Activated T-cell treated with anti-CD3 and anti-CD28 coated beads, Interleukin-2, amount 50 U/mL, for 1 hour (primary cell): ENCODE measurements around the gene SLC6A11.

ENCODE experiments used
- DNase-seq: peaks from one replicate; pipeline ENCODE4 v3.0.0-alpha.2; 2020

The SLC6A11 gene

DNA sequence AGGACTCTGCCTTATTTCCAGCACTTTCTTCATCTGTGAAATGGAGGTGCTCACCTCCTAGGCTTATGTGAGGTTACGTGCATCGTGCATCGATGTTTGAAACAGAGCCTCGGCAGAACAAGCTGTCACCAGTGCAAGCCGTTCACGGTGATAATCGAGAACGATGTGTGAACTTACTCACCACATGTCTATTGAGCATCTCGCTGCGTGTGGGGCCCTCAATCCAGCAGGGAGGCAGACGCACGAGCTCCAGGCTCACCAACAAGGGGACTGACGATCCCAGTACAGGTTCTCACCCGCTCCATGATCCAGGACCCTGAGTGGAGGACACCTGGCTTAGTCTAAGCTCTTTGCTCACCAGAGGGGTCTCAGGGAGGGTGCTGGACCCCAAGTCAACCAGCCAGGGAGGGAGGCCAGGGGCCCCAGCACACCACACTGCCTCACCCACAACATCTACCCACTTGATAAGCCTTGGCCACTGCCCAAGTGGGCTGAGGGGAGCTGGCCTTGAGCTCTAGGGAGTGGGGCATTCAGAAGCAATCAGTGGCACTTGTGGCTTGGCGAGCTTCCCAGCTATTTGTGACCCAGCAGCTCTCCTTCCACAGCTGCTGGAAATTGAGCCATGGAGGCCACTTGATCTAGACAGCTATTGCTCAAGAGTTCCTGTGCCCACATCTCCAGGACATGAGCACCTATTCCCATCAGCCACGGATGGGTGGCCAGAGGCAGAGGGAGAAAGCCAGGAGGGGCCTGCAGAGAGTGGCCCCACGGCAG lies 142.1 kb downstream of the SLC6A11 start:
- no peak for DNase-seq

DNA sequence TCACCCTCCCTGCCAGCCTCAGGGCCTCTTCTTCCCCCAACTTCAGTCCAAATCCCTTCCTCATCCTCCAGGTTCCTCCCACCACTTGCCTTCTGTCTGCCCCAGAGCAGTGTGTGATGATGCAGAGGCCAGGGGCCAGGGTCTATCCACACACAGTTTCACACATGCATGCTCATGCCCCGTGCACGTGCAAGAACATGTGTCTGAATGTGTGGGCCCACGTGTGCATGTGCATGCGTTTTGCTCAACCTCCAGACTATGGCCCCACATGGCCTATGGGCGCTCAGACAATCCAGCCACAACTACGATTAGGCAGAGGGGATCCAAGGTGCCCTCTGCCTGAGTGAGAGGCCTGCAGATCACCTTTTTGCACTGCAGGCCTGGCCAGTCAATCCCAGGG lies 144.2 kb downstream of the SLC6A11 start:
- DNase-seq, result no peak

DNA sequence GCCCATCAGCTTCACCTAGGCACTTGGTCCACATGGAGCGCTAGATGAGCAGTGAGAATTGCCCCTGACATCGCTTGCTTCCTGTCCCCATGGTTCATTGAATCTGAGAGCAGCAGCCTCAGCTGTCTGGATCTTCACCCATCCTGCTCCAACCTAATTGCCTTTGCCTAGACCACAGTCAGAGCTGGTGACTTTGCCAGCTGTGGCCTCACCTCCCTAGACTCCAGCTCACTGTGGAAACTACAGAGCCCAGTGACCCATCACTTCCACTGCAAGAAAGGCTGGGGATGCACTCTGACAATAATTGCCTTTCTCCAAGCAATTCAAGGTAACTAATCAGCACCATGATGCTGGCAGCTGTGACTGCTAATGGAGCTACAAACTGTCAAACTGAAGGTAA lies 145.9 kb downstream of the SLC6A11 start:
- DNase-seq, result no peak

DNA sequence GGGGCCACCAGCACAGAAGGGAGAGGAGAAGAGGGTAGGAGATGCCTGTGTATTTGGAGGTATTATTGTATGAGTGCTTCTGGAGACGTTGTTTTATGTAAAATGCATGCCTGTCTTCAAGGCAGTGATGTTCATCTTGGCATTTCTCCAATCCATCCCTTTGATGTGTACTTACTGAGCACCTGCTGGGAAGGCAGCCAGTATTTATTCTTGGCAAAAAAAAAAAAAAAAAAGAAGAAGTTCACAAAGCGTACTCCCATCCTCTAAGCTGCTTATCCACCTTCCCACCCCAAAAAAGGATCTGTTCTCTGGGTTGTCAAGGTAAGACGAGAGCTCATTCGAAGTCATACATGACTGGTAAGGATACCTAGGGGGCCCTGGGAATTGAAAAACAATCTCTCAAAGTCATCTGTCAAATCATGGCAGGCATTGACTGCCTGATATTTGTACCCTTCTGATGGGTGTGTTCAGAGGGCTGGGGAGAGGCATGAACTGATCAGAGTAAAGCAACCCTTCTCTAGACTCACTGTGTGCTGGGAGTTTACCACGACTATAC lies 146.5 kb downstream of the SLC6A11 start:
- DNase-seq, result no peak

DNA sequence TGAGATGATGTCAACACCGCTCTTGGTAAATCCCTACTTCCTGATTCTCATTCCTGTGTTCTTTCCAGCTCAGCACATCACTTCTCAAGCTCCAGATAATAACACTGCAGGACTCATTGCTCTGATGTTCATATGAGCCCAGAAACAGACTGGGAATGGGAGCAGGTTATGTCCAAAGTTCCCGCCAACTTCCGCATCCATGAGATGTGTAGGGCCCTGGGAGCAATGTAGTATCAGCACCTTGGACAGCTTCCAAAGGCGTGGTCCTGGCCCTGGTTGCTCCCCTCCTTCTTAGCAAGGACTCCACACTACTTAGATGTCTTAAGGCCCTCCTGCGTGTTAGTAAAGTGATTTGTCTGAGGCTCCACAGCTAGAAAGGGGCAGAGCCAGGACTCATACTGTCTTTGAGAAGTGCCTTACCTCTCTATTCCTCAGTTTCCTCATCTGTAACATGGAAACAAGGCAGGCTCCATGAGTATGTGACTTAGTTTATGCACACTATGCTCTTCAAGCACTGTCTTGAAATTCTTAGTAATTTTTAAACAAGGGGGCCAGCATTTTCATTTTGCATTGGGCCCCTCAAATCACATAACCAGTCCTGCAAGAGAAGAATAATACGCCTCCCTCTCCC lies 148.6 kb downstream of the SLC6A11 start:
- DNase-seq, result no peak

DNA sequence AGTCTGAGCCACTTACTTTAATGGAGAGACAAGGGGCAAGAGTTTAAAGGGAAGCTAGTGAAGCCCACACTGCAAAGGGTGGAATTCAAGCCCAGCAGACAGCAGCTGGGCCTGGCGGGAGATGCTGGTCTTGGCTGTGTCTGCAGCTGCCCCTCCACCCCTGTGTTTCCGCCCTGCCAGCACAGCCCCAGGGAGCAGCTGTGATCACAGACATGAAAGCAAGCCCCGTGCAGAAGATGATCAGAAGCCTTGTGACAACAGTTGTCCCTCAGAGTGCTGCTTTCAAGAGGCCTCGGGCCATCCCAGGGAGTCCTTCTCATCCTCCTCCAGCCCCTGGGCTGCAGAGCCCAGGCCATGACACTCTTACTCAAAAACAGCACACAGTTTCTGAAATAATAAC lies 152.4 kb downstream of the SLC6A11 start:
- no peak for DNase-seq

DNA sequence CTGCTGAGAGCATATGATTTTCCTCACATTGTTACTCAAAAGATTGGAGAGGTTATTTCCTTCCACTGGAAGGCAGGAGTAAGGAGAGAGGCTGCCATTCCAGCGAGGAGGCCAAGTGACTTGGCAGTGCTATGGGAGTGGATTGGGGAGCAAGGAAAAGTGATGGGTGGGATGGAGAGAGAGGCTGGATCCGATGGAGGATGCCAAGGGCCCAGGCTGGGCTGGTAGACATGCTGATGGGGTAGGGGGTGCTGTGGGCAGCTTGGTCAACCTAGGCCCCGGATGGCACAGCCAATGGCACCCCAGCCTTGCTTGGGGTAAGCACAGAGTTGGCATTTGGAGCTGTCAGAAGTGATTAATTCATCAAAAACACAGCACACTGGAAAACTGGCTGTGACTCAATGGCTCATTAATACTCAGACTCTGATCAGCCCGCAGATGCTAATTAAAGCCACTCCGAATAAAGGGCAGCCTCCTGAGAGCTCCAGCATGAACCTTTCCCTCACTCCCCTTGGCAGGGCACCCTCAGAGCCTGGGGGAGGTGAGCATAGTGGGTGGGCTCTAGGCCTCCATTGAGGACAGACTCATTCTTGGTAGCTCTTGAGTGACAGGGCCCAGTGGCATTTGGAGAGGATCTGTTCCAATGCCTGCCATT lies 154.4 kb downstream of the SLC6A11 start:
- no peak for DNase-seq

DNA sequence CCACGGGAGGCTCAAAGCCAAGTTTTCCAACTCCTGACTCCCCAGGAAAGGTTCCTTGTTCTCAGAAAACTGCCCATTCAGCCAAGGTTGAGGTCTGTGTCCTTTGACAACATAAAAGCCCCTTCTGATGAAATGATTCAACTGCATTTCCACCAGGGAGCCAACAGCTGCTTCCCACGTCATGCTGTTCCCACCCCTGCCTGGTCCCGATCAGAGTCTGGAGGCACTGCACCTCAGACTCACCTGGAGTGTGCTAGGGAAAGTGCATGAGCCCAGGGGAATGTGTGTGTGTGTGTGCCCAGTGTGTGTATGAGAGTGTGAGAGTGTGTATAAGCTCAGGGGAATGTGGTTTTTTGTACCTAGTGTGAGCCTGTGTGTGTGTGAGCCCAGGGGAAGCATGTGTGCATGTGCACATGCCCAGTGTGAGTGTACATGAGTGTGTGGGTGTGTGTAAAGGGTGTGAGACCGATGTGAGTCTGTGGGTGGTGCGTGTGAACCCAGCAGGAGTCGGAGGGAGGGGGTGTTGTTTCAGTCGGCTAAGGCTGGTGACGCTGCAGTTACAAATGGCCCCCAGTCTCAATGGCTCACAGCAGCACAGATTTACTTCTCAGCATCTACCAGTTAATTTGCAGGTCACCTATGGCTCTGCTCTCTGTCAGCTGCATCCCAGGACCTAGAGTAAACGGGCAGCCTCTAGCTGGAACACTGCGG lies 156.2 kb downstream of the SLC6A11 start:
- no peak for DNase-seq

DNA sequence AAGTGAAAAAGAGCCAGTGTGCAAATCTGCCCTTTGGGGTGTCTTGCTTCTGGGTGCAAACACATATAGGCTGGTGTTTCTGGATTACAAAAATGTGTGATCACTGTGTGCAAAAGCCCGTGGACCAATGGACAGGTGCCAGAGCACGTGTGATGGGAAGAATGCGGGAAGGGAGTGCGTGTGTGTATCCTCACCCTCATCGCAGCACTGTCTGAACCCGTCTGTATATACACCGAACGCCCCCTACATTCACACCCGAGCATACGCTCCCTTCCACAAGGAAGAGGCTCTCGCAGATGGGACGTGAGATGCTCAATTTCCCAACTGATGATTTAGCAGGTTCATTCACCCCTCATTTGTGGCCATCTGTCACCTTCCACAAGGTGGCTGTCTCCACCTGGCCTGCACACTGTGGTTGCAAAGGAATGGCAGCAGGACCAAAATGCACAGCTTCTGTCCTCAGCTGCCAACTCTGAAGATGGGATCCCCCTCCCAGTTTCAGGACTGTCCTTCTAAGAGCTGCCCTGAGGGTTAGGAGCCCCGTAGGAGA lies 157.1 kb downstream of the SLC6A11 start:
- DNase-seq, result no peak

DNA sequence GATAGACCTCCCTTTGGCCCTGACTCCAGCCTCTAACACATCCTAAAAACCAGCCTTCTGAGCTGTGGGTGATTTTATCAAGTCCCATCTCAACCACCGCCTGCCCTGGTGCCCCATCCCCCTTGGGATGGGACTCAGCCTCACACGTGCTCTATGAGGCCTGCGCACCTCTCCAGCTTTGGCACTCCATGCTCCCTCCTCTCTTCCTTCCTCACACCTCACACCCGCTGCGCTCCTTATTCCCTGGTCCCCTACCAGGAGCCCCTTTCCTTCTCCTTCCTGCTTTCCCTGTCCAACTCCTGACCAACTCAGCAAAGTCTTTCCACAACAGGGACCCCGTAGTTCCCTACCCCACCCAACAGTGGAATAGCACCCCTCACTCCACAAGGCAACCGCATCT lies 158.1 kb downstream of the SLC6A11 start:
- no peak for DNase-seq

DNA sequence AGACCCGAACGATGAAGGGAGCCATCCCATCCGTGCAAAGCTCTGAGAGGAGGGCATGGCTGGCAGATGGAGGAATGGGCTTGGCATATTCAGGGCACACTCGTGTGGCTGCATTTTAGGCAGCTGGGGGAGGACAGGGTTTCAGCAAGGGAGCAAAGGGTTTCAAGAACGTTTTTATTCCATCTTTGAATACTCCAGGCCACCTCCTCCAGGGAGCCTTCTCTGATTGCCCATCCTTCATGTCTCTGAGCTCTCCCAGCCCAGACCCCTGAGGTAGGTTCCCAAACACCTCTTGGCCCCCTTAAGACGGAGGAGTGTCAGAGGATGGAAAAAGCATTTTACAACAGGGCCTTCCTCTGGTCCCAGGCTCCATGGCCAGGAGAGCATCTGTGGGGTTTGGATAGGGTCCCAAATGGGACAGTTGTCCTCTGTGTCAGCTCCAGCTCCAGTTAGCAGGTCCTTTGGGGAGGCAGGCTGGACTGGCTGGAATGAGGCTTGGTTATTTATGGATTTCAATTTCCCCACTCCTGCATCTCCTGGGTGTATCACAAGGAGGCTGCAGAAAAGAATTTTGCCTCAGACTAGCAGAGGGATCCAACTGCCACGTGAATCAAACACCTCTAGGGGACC lies 158.8 kb downstream of the SLC6A11 start:
- no peak for DNase-seq

DNA sequence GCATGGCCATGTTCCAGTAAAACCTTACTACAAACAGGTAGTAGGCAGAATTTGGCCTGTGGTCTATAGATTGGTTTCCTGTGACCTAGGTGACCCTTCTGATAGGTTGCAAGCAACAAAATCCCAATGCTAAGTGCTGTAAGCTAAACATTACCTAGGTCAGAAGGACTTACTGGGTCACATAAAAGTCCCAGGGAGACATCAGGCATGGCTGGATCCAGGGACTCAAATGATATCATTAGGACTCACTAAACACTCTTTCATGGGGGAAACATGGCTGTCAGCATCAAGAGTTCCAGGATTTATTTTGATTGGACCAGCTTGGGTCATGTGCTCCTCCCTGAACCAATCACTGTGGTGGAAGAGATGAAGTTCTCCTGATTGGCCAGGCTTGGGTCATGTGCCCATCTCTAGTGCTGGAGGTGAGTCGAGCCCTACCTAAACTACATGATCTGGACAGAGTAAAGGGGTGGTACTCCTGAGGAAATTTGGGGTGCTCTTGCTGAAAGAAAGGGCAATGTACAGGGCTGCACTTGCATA lies 159.7 kb downstream of the SLC6A11 start:
- no peak for DNase-seq

DNA sequence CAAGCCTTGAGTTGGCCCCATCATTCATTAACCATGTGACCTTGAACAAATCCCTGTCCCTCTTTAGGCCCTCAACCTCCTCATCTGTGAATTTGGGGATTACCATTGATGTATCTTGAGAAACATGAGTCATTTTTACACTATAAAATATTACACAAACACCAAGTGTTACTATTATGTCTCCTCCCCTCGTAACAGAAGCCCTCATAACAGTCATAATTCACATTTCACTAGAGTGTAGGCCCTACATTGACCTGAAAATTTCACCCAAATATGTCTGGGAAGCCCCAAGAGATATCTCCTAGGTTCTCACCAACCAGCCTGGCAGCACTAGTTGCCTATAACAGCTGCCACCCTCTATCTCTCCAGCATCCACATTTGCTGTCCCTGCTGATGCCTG lies 160.7 kb downstream of the SLC6A11 start:
- DNase-seq, result no peak

DNA sequence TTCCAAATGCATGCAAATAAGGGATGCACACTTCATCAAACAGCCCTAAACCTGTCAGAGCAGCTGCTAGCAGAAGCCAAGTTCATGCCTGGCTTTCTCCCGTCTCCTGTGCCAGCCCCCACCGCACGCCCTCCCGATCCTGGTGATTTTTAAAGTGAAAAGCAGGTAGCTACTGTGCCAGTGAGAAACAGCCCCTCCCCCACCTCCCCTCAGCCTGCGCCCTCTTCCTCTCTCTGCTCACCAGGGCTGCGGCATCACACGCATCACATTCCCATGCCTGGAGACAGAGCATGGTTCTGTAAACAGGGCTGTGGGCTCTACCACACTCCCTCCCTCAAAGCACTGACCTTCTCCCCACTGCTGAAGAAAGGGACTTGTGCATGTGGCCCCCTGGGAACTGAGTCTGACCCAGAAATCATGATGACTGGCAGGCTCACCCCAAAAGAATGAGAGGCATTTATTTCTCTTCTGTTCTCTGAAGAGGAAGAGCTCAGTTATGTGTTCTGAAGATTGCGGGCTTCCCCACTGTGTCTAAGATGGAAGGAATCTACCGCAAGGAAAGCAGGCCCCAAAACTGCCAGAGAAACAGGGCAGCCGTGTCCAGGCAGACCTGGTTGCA lies 162.0 kb downstream of the SLC6A11 start:
- no peak for DNase-seq

DNA sequence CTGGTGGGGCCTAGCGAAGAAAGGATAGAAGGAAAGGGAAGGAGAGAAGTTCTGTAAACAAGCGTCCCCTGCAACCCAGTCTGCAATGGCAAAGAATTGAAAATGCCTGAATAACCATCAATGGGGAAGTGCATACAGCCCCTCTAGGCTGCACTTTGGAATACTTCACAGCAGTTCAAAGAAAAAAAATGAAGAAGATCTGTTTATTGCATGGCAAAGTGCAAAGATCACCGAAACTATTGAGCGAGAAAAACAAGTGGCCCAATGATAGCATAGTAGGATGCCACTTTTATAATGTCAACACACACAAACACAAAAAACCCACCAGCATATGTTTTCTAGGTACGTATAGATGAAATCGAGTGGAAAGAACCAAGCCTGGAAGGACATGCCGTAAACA lies 162.9 kb downstream of the SLC6A11 start:
- DNase-seq, result no peak

DNA sequence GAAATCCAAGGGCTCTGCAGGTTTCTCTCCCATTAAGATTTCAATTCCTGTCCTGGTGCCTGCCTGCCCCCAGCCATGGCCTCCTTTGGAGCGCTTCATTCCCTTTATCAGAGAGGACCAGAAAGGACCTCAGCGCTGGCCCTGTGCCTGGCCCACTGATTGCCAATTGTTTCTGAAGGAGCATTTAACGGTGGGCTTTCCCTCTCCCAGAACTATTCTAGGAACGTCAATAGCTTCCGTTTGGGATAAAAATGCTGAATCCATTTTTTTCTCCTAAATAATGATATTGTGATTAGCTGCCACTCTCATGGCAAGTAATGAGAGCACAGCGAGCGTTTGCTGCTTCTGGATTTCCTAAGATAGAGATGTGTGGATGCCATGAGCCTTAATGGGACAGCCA lies 164.3 kb downstream of the SLC6A11 start:
- no peak for DNase-seq

DNA sequence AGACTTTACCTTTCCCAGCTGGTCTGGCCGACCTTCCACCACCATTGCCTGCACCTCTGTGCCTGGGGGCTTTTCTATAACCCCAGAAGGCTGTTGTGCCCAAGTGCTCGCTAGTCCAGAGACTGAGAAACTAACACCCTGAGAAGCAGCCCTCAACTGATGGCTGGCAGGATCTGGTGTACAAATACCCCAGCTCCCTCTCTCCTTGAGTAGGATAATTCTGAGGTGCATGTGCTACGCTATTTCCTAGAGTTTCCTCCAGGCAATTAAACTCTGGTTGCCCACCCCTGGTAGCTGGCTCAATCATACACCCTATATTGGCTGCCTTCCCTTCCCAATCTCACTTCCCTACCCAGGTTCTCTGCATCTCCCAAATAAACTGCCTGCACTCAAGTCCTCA lies 165.0 kb downstream of the SLC6A11 start:
- no peak for DNase-seq

DNA sequence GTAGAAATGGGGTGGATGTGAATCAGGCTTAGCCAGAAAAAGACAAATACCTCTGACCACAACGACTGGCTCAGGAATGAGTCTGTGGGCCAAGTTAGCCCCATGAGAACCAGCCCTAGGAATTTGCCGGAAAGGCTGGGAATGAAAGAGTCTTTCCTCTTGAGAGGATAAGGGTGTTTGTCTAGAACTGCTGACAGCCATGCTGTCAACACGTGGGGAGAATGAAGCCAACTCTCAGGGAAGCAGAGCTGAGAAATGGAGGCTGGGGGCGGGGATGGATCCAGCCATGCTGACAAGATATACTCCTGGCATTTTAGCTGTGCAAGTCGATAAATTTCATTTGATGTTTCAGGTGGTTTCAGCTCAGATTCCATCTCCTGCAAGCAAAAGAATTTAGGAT lies 165.9 kb downstream of the SLC6A11 start:
- no peak for DNase-seq

DNA sequence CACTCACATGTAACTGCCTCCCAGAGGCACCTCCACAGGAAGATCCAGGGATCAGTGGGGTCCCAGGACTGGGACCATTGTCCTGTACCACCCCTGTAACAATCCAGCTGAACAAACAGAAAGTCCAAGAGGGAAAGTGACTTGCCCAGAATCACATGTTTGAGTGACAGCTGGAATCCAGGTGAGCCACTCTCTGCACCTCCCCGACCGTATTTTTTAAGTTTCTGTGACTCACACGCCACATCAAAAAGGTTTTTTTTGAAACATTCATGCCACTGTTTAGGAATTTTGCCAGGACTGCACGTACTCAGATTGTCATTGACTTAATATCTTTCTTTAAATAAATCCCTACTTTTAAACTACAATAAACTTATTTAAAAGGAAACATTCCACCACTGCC lies 166.8 kb downstream of the SLC6A11 start:
- DNase-seq, result no peak

DNA sequence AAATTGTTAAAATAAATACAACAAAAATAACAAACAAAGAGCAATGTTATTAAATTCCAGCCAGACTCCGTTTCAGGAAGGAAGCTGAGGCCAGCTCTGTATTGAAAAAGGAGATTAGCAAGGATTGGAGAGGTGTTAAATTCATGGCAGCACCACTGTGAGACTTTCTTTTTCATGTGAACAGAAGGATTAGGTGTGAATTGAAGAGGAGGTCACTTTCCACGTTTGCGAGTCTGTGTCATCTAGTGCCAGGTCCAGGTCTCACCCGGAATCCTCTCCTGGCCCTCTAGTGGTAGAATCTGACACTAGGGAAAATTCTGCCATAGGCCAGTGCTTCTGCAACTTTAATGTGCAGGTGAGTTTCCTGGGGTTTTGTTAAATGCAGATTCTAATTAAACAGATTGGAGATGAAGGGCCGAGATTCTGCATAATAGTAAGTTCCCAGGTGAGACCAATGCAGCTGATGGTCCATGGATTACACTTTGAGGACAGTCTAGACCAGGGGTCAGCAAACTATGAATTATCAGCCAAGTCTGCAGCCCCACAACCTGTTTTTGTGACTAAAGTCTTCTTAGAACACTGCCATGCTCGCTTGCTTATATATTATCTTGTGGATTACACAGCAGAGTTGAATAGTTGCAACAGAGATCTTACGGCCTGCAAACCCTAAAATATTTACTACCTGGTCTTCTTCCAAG lies 167.3 kb downstream of the SLC6A11 start:
- DNase-seq, result no peak

DNA sequence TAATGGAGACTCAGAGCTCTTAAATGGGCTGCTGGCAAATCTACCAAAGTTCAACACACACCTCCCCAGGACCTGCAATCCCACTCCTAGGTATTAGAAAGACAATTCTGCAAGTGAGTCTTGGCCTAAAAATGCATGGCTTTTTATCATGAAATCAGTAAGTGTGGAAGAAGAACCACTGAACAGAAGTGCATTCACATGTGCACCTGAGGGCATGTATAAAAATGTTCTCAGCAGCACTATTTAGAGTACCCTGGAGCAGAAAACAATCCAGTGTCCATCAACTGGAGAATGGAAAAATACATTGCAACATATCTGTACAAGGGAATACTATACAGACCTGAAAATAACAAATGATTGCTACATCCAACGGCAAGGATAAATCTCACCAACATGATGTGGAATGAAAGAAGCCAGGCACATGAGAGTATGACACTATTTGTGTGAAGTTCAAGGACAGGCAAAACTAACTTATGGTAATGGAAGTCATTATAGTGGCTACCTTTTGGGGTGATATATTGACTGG lies 168.4 kb downstream of the SLC6A11 start:
- no peak for DNase-seq
